Mesenchymal stem cell (in vitro differentiated cells and primary cell): ENCODE results near the gene DHX29.

ENCODE experiments used
- DNase-seq: peaks from one replicate; pipeline ENCODE4 v3.0.0-alpha.2; 2013
- H2AFZ ChIP-seq: one replicate; pipeline ENCODE4 v1.6.1; 2013; ENCODE audit warnings: low read depth, mild to moderate bottlenecking, control low read depth, inconsistent platforms, low read length, moderate library complexity
- H2AK5ac ChIP-seq: 2 replicates; pipeline ENCODE4 v1.6.1; 2013; ENCODE audit warnings: low read length, moderate library complexity, mild to moderate bottlenecking, inconsistent platforms; ENCODE audit not compliant: severe bottlenecking
- H2BK120ac ChIP-seq: one replicate; pipeline ENCODE4 v1.6.1; 2013; ENCODE audit warnings: low read depth, mild to moderate bottlenecking, inconsistent platforms, low read length, moderate library complexity
- H2BK12ac ChIP-seq, 2 experiments: one replicate each; pipeline ENCODE4 v1.6.1; 2013; ENCODE audit warnings: inconsistent platforms in 2 of 2, low read length in 2 of 2, mild to moderate bottlenecking in 2 of 2, moderate library complexity in 2 of 2, control low read depth in 1 of 2
- H2BK15ac ChIP-seq: one replicate; pipeline ENCODE4 v1.6.1; 2013; ENCODE audit warnings: mild to moderate bottlenecking, low read depth, inconsistent platforms; ENCODE audit not compliant: poor library complexity, severe bottlenecking
- H2BK5ac ChIP-seq: 2 replicates; pipeline ENCODE4 v1.6.1; 2013; ENCODE audit warnings: low read depth, mild to moderate bottlenecking, low read length, control low read depth, inconsistent platforms; ENCODE audit not compliant: poor library complexity, severe bottlenecking
- H3K14ac ChIP-seq, 2 experiments: one replicate each; pipeline ENCODE4 v1.6.1; 2013; ENCODE audit warnings: inconsistent platforms in 2 of 2, low read length in 2 of 2, control low read depth in 1 of 2, mild to moderate bottlenecking in 1 of 2, moderate library complexity in 1 of 2
- H3K18ac ChIP-seq, 2 experiments: one replicate each; pipeline ENCODE4 v1.6.1; 2013; ENCODE audit warnings: inconsistent platforms in 2 of 2, low read length in 2 of 2, control low read depth in 1 of 2, low read depth in 1 of 2, mild to moderate bottlenecking in 1 of 2
- H3K23ac ChIP-seq, 2 experiments: one replicate each; pipeline ENCODE4 v1.6.1; 2013; ENCODE audit warnings: inconsistent platforms in 2 of 2, low read length in 2 of 2, mild to moderate bottlenecking in 2 of 2, moderate library complexity in 2 of 2, control low read depth in 1 of 2
- H3K27ac ChIP-seq: 2 replicates; pipeline ENCODE4 v1.5.1; 2013; ENCODE audit warnings: mild to moderate bottlenecking, moderate library complexity, low read length, control low read depth, inconsistent platforms; ENCODE audit not compliant: poor library complexity, severe bottlenecking
- H3K27me3 ChIP-seq, 2 experiments: 2 replicates each; pipeline versions ENCODE4 v1.6.1 to v1.7.0; 2013; ENCODE audit warnings: low read length in 2 of 2, mild to moderate bottlenecking in 2 of 2, moderate library complexity in 2 of 2, control low read depth in 1 of 2, inconsistent platforms in 1 of 2; ENCODE audit not compliant: control insufficient read depth in 1 of 2, insufficient read depth in 1 of 2
- H3K36me3 ChIP-seq, 2 experiments: 2 replicates each; pipeline versions ENCODE4 v1.6.1 to v1.7.0; 2013; ENCODE audit warnings: low read length in 2 of 2, control low read depth in 1 of 2, inconsistent platforms in 1 of 2, low read depth in 1 of 2, mild to moderate bottlenecking in 1 of 2; ENCODE audit not compliant: insufficient read depth in 2 of 2, control insufficient read depth in 1 of 2
- H3K4ac ChIP-seq, 2 experiments: one replicate each; pipeline ENCODE4 v1.6.1; 2013; ENCODE audit warnings: inconsistent platforms in 2 of 2, low read length in 2 of 2, mild to moderate bottlenecking in 2 of 2, moderate library complexity in 2 of 2, control low read depth in 1 of 2, low read depth in 1 of 2
- H3K4me1 ChIP-seq: 2 replicates; pipeline ENCODE4 v1.6.1; 2013; ENCODE audit warnings: low read depth, low read length, control low read depth; ENCODE audit not compliant: control insufficient read depth, insufficient read depth
- H3K4me2 ChIP-seq: 2 replicates; pipeline ENCODE4 v1.6.1; 2013; ENCODE audit warnings: low read length, mild to moderate bottlenecking, inconsistent platforms; ENCODE audit not compliant: poor library complexity, severe bottlenecking
- H3K4me3 ChIP-seq, 2 experiments: 2 replicates each; pipeline versions ENCODE4 v1.5.1 to v1.7.0; 2013; ENCODE audit warnings: low read length in 2 of 2, mild to moderate bottlenecking in 2 of 2, control low read depth in 1 of 2, low read depth in 1 of 2; ENCODE audit not compliant: insufficient read depth in 1 of 2
- H3K79me1 ChIP-seq: replicated peaks from 2 replicates; pipeline ENCODE4 v1.6.1; 2013; ENCODE audit warnings: mild to moderate bottlenecking, control low read depth, low read length, inconsistent platforms; ENCODE audit not compliant: poor library complexity, severe bottlenecking
- H3K9ac ChIP-seq: 2 replicates; pipeline ENCODE4 v1.7.0; 2013; ENCODE audit warnings: mild to moderate bottlenecking, low read length, moderate library complexity
- H3K9me3 ChIP-seq: 2 replicates; pipeline ENCODE4 v1.7.0; 2013; ENCODE audit warnings: mild to moderate bottlenecking, low read length; ENCODE audit not compliant: control insufficient read depth
- H4K8ac ChIP-seq: one replicate; pipeline ENCODE4 v1.6.1; 2013; ENCODE audit warnings: inconsistent platforms, mild to moderate bottlenecking, low read length, moderate library complexity
- H4K91ac ChIP-seq: one replicate; pipeline ENCODE4 v1.6.1; 2013; ENCODE audit warnings: mild to moderate bottlenecking, low read length, inconsistent platforms
- WGBS: methylation state at CpG from one replicate; pipeline ENCODE4 v1.1.7; 2013; ENCODE audit warnings: mixed read lengths; 5-methylcytosine and 5-hydroxymethylcytosine counted together

Gene DHX29

DNA sequence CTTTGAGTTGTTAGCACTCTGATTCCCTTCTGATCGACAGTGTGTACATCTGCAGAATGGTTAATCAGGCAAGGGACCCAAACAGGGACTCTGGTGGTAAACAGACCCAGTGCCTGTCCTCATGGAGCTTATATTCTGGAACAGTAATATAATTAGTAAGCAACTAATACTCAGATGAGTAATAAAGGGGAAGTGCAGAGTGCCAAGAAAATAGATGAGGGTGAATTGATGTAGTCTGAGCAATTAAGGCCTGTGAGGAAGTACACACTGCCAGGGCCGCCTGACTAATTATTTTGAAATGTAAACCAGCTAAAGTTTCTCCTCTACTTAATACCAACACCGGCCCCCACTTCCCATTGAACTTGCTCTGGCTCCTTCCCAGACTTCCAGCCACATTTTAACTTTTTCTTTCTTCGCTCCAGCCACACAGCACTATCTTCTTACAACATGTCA is 4.2 kb downstream of the DHX29 start:
- WGBS, result 28% methylated on average over 4 of the region's 4 CpGs
- no peak overlapping the region for H2BK12ac ChIP-seq

GRCh38 chr5:55300890-55301289 is 6.6 kb downstream of the DHX29 start:
- Histone ChIP-seq H3K79me1 (peaks cover 15% of the 10 kb centered on the region), H2AK5ac (no peak overlapping the region), H4K8ac (no peak overlapping the region), H3K27ac (no peak overlapping the region), H2BK5ac (no peak overlapping the region), H3K4me1 (no peaks in the 10 kb centered on the region), H3K9me3 (peaks cover 15% of the 10 kb centered on the region), H3K36me3 (peaks cover 0 to 56% of the 10 kb centered on the region in 2 experiments), H2BK15ac (no peak overlapping the region), H2AFZ (no peak overlapping the region), H2BK12ac (no peak overlapping the region), H3K4me2 (no peak overlapping the region), H4K91ac (no peak overlapping the region), H3K4ac (no peak overlapping the region), H3K14ac (no peak overlapping the region), H3K18ac (no peak overlapping the region), H3K9ac (no peak overlapping the region), H3K27me3 (no peaks in the 10 kb centered on the region), H3K23ac (no peak overlapping the region), H3K4me3 (peak overlapping the region in 1 of 2 experiments; percentile 18), H2BK120ac (no peak overlapping the region)
- WGBS, result 100% methylated on average over 2 of the region's 2 CpGs
- DNase-seq, result no peak

More for the DNA sequence above, 4.2 kb downstream of the DHX29 start:
- peaks cover 9% of the 10 kb centered on the region for H3K9me3 ChIP-seq
- H3K27me3 ChIP-seq, result no peaks in the 10 kb centered on the region
- peak overlapping the region; percentile 36 for H3K27ac ChIP-seq
- H2BK15ac ChIP-seq, result no peak overlapping the region
- no peak overlapping the region for H3K4ac ChIP-seq
- H3K23ac ChIP-seq, result no peak overlapping the region
- H2AK5ac ChIP-seq, result no peak overlapping the region
- no peak overlapping the region for H3K4me2 ChIP-seq
- H3K4me3 ChIP-seq, result peak overlapping the region in 1 of 2 experiments; percentile 16
- peak overlapping the region in 1 of 2 experiments; percentile 62 for H3K18ac ChIP-seq
- H2BK120ac ChIP-seq, result no peak overlapping the region
- no peak overlapping the region for H2AFZ ChIP-seq
- H4K91ac ChIP-seq, result no peak overlapping the region
- no peak overlapping the region for H3K14ac ChIP-seq
- H3K79me1 ChIP-seq, result peaks cover 13% of the 10 kb centered on the region
- H3K9ac ChIP-seq, result peak overlapping the region; percentile 58
- H4K8ac ChIP-seq, result no peak overlapping the region
- peak; percentile 92 for DNase-seq
- peaks cover 0 to 33% of the 10 kb centered on the region in 2 experiments for H3K36me3 ChIP-seq
- no peak overlapping the region for H2BK5ac ChIP-seq
- no peaks in the 10 kb centered on the region for H3K4me1 ChIP-seq

DNA sequence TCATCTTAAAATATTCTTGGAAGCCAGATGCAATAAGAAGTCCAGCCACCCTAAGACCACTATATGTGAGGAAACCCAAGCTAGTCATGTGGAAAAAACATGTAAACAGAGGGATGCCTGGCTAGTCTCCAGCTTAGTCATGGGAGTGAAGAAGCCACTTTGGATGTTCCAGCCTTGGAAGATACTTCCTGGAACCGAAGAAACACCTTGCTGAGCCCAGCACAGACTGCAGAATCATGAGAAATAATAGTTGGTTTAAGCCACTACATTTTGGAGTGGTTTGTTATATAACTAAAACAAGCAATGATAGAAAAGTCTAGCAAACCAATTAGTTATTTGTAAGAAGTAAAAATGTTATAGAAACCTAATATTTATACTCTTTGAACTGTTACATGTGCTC is 12.6 kb downstream of the DHX29 start:
- H3K18ac ChIP-seq, result no peak overlapping the region
- H3K4me3 ChIP-seq, result peak overlapping the region in 1 of 2 experiments; percentile 22
- no peaks in the 10 kb centered on the region for H3K27me3 ChIP-seq
- H3K4ac ChIP-seq, result no peak overlapping the region
- H4K8ac ChIP-seq, result no peak overlapping the region
- no peak overlapping the region for H3K9ac ChIP-seq
- H2AK5ac ChIP-seq, result no peak overlapping the region
- no peak overlapping the region for H3K23ac ChIP-seq
- no peak overlapping the region for H3K27ac ChIP-seq
- peaks cover 6 to 93% of the 10 kb centered on the region in 2 experiments for H3K36me3 ChIP-seq
- no peak for DNase-seq
- no peak overlapping the region for H2BK15ac ChIP-seq
- H3K79me1 ChIP-seq, result peaks cover 12% of the 10 kb centered on the region
- no CpG with 5 or more reads among the region's 1 CpG for WGBS
- no peak overlapping the region for H3K14ac ChIP-seq
- no peak overlapping the region for H2BK120ac ChIP-seq
- H3K9me3 ChIP-seq, result peaks cover 20% of the 10 kb centered on the region
- H4K91ac ChIP-seq, result no peak overlapping the region
- H3K4me2 ChIP-seq, result no peak overlapping the region
- no peak overlapping the region for H2BK5ac ChIP-seq
- H2BK12ac ChIP-seq, result no peak overlapping the region
- H2AFZ ChIP-seq, result no peak overlapping the region
- no peaks in the 10 kb centered on the region for H3K4me1 ChIP-seq

DNA sequence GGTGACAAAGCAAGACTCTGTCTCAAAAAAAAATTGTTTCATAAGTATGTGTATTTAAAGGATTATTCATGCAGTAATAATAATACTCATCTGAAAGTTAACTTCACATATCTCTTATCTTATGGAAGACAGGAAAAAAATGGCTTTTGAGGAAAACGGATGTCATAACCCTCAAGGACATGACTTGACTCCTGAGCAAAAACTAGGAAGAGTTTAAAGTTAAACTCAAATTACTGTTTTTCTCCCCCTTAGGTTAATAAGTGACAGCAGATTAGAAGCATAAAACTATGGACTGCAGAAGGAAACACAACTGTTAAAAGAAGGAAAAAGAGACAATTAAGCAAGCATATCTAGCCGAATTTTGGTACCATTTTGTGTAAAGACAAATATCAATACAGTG is 16.5 kb downstream of the DHX29 start:
- Histone ChIP-seq H3K9me3 (peaks cover 14% of the 10 kb centered on the region), H3K23ac (no peak overlapping the region), H2BK5ac (no peak overlapping the region), H4K91ac (no peak overlapping the region), H2BK15ac (no peak overlapping the region), H3K4me3 (no peak overlapping the region), H2AFZ (no peak overlapping the region), H3K4me1 (peaks cover 1% of the 10 kb centered on the region), H3K4me2 (no peak overlapping the region), H3K4ac (no peak overlapping the region), H3K36me3 (peaks cover 10 to 94% of the 10 kb centered on the region in 2 experiments), H2BK120ac (no peak overlapping the region), H3K14ac (no peak overlapping the region), H3K18ac (no peak overlapping the region), H3K27ac (no peak overlapping the region), H4K8ac (no peak overlapping the region), H3K79me1 (peaks cover 10% of the 10 kb centered on the region), H3K27me3 (no peaks in the 10 kb centered on the region), H3K9ac (no peak overlapping the region), H2BK12ac (no peak overlapping the region), H2AK5ac (no peak overlapping the region)
- 100% methylated on average over 1 of the region's 2 CpGs for WGBS
- DNase-seq, result no peak
